GM19395 (cell line): ENCODE data around the gene ZNF112.

ENCODE experiments used
- ATAC-seq: cut with Tn5 transposase; IDR thresholded peaks from one replicate; pipeline ENCODE4 v1.9.1; 2021; ENCODE audit warnings: mild to moderate bottlenecking, moderate library complexity; ENCODE audit not compliant: unreplicated experiment

Gene ZNF112

GRCh38 chr19:44284968-44285367 lies 71.5 kb downstream of the ZNF112 start:
- ATAC-seq, result no peak

- ATAC-seq, result no peak
Observed at GRCh38 chr19:44282846-44283245, 73.6 kb downstream of the ZNF112 start.

DNA sequence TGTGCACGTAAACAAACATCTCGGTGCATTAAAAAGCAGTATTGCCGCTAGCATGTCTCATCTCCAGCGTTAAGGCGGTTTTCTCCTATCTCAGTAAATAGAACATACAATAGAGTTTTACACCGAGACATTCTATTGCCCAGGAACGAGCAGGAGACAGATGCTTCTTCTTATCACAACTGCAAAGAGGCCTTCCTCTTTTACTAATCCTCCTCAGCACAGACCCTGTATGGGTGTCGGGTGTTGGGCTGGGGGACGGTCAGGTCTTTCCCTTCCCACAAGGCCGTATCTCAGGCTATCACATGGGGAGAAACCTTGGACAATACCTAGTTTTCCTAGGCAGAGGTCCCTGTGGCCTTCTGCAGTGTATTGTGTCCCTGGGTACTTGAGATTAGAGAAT lies 75.6 kb downstream of the ZNF112 start:
- no peak for ATAC-seq

GRCh38 chr19:44278181-44278690 lies 78.2 kb downstream of the ZNF112 start:
- ATAC-seq, result no peak

DNA sequence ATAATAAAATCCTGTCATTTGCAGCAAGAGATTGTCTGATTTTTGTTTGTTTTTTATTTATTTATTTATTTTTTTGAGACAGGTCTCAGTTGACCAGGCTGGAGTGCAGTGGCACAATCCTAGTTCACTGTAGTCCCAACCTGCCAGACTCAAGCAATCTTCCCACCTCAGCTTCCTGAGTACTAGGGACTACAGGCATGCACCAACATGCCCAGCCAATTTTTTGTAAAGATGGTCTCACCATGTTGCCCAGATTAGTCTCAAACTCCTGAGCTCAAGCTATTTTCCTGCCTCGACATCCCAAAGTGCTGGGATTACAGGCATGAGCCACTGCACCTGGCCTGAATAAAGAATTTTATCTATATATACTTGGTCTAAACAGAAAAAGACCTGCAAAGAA lies 79.1 kb downstream of the ZNF112 start:
- ATAC-seq, result no peak
